GM19023 (cell line): ENCODE results near the gene TMPRSS13.
"Not testable (repeated sequence)": the region's sequence is repeated elsewhere in the genome, so short reads cannot be mapped to it uniquely, and the experiment has no call there.

Experiments used
- ATAC-seq: cut with Tn5 transposase; IDR thresholded peaks from one replicate; pipeline ENCODE4 v1.9.1; 2021; ENCODE audit warnings: mild to moderate bottlenecking, moderate library complexity; ENCODE audit not compliant: unreplicated experiment

TMPRSS13 gene

DNA sequence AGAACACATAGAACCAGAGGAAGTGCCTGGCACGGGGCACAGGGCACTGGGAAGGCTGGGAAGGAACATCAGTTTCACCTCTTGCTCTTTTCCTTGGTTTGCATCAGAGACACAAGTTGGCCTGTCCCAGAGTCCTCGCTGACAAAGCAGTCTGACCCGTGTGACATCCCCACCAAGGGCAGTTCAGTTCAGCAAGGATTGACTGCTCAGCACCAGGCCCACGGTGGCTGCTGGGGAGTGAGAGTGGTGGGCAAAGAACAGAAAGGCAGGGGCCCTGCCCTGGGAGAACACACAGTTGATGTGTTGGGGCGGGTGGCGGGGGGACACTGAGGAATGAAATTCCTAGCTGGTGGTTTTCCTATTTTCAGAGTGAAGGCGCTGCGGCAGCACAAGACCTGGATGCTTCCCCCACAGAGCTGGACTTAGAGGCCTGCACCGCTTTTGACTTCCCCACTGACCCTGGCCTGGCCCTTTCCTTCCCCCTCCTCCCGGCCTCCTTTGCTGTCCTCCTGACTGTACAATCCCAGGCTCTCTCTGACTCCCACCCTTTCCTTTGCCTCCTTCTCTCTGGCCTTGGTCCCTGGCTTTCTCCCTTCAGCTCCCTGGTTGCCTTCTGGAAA lies 2.2 kb upstream of the TMPRSS13 start:
- ATAC-seq, result no peak

DNA sequence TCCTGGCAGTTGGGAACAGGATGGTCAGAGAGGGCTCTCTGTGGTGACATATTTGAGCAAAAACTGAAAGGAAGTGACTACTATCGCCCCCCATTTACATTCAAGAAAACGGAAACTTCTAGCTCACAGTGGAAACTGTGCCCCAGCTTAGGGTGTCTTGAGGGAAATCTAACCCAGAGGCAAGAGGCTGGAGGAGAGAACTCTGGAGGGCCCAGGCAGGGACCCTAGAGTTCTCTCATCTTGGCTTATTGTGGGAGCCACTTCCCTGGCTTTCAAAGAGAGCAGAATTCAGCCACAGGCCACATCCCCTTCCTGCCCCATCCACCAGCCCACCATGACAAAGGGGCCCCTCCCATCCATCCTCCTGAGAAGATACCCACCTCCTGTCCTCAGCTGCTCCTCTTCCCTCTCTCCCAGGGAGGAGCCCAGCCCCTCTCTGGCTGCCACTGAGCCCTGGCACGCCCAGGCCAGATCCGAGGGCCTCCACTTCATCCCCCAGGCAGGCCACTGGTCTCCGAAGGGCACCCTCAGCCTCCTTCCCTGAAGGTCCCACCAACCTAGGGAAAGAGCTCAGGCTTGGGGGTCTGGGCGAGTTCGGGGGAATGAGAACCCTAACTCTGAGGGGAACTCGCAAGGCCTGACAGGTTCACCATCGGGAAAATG lies 1.6 kb upstream of the TMPRSS13 start:
- ATAC-seq, result no peak

DNA sequence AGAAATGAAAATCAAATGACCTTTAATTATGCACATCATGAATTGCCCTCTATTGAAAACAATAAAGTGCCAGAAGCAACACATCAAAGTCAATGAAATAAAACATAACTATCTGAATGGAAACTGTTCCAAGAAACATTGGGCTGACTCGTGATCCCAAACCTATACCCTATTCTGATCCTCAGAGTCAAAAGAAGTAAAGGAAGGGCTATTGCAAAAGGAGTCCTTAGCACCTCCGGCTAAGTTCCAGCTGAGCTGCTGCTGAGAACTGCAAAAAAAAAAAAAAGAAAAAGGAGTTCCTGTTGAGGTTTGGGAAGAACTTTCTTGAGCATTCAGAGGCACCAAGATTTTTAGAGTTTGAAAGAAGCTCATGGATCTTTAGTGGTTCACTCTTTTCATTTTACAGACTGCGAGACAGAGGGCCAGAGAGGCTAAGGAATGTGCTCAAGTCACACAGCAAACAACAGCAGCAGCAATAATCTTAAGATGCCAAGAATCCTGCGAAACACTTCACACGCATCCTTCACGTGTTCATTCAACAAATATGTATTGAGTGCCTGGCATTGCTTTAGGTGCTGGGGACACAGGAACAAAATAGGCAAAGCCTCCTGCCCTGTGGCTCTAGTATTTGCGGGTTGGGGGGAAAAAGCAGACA lies 841 bp upstream of the TMPRSS13 start:
- ATAC-seq, result no peak

DNA sequence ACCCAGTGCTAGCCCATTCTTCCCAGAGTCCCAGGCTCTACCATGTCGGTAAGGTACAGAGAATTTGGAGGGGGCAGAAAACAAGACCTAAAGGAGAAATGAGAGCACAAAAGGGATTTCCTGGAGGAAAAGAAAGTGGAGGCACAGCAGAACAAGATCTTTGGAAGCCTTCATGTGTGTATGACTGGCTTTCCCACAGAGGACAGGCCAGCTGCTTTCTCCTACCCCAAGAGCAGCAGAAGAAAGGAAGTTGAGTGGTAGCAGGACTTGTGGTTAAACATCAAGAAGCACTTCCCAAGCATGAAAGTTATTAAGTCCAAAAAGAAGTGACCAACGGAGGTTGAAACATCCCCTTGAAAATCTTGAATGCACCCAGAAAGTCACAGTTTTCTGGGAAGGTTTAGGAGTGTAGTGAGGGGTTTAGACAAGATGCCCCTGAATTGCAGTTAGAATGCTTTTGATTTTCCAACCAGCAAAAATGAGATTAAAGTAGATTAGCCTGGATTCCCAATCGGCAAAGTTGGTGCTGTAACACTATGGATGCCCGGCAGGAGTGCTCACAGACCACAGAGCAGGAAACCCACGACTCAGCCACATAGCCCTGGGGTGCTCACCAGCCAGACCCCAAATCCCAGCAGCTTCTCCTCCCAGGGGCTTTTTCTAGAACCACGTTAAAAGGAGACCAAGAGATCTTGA lies 608 bp downstream of the TMPRSS13 start:
- no peak for ATAC-seq

DNA sequence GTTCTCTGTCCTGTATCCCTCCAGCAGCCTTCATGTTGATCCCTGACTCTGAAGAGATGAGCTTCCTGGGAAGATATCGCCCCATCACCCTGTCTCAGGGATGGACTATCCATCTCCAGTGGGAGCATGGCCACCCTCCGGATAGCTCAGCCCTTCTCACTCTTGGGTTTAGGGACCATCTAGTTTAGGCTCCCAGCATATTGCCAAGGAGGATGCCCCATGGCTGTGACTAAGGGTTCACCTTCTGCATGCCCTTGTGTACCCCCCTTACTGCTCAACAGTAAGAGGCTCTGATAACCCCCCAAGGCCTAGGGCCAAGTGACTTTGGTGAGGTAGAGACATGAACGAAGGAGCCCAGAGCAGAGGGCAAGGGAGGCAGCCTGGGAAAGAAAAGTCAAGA lies 1.3 kb downstream of the TMPRSS13 start:
- ATAC-seq, result no peak

DNA sequence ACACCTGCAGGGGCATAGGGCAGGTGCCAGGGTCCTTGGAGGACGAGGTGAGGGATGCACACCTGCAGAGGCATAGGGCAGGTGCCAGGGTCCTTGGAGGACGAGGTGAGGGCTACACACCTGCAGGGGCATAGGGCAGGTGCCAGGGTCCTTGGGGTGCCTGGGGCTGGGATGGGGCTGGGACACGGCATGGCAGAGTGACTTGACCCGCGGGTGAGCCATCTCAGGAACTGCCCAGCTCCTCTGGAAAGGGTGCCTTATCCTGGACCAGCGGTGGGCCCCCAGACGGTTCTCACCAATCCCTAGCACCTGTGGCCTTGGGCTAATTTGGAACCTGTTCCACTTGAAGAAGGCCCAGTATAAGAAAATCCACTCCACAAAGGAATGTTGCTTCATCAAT lies 3.0 kb downstream of the TMPRSS13 start:
- ATAC-seq, result not testable (repeated sequence)

DNA sequence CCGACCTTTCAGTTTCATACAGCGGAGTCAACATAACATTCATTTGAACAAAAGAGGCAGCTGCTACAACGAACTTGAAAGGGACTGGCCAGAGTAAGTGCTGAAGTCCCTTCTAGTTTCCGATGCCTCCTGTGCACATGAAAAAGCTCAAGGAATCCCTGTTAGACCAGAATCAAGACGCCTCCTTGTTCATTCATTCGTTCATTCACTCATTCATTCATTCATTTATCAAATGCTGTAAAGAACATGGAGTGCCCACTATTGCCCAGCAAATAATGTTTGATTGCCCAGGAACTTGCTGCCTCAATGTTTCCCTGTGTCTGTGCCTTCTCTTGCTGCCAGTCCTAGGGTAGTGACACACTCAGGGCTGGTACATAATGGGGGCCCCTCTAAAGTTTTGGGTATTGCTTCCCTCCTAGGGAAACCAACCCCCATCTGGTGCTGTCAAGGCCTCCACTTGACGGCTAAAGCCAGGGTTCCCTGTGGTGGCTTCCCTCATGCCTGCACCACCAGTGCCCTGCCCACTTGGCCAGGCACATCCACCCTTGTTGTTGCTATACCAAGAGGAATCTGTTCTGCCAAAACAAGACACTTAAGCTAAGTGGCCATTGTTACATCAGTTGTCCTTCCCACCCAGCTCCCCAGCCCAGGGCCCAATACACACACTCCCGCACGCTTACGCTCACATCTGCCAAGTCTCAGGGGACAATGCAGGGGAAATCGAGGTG lies 3.8 kb downstream of the TMPRSS13 start:
- ATAC-seq, result no peak

DNA sequence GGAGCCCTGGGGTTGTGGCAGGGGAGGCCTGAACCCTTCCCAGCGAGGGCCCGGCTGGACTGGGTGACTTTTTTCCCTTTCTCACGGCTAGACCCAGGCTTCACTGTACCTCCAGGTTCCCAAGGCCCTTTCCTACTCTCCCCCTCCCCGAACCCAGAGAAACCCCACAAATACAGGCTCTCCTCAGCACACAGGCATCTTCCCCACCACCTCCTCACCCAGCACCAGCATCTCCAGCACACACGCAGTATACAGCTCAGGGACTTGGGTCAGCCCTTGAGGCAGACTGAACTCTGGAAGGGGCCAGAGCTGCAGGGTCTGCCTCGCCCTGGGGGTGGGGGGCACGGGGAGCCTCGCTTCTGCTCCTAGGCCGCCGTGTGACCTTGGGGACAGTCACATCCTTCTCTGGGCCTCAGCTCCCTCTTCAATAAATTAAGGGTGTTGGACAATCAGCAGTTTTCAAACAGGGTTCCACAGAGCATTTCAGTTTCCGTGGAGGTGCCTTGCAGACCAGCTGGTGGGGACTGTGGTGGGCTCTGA lies 4.5 kb downstream of the TMPRSS13 start:
- no peak for ATAC-seq

DNA sequence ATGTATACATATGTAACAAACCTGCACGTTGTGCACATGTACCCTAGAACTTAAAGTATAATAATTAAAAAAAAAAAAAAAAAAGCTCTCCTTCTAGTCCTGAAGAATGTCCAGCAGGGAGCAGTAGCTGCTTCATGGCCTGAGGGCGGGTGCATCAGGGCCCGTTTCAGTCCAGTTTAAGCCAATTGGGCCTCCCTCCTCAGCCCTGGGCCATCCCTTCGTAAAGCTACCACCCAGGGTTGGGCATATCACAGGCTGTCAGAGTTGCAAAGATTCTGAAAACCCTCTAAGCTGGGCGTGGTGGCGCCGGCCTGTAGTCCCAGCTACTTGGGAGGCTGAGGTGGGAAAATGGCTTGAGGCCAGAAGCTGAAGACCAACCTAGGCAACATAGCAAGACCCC lies 5.4 kb downstream of the TMPRSS13 start:
- no peak for ATAC-seq

DNA sequence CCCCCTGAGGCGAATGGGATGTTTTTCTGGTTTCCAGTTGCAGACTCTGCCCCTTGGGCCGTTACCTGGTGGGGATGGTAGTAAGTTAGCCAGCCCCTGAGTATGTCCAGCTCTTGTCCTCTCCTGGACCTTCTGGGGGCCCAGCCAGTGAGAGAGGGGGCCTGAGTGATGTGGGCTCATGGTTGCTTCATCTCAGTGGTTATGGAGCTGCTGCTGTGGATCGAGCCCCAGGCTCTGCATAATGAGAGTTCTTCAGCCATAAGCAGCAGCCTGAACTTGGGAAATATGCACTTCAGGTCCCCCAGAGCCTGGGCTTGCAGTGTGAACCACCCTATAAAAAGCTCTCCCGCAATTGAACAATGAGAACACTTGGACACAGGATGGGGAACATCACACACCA lies 5.9 kb downstream of the TMPRSS13 start:
- ATAC-seq, result no peak

DNA sequence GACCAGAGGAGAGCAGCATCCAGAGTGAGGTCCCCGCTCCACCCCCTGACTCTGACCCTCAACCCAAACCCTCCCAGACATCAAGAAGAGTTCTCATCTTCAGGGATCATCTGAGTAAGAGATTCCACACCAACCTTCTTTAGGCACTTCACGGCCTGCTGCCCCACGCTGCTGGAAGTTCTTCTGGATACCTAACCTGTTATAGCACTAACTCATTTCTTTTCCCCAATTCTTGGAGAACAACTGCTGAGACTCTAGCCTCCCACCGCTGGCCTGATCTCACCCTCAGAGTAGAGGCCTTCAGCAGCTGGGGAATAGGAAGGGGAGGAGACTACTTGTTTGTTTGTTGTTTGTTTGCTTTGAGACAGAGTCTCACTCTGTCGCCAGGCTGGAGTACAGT lies 7.3 kb downstream of the TMPRSS13 start:
- ATAC-seq, result no peak

DNA sequence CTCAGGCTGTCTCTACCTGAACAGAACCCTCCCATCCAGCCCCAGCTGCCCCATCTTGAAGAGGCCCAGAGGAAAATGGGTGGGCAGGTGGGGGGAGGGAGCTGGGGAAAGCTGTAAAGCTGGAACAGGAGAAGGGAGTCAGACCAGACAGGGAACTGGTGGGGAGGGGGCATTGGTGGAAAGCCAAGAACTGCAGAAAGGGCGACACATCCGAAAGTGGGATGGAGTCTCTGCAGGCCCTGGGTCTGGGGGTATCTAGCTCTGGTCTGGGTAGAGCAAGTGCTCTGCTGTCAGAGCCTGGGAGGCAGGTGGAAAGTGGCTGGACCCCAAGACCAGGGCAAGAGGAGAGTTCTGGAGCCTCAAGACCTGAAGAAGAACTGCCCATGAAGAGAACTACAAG lies 7.7 kb downstream of the TMPRSS13 start:
- ATAC-seq, result no peak

DNA sequence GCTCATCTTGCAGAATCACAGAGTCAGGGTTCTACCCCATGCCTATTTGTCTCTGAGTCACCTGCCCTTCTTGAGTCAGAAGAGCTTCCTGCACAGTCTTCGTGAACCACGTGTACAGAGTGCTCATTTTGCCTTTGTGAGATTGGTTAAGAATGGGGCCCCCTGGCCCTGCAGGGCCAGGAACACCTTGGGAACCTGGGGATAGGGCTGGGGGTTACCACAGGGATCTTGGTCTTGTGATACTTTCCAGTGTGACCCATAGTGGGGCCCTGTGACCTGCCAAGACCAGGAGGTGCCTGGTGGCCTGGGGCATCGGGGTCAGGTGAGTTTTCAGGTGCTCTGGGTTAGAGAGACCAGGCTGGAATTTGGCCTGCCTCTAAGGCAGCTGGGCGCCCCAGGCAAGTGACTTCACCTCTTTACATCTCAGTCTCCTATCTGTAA lies 9.4 kb downstream of the TMPRSS13 start:
- ATAC-seq, result no peak

DNA sequence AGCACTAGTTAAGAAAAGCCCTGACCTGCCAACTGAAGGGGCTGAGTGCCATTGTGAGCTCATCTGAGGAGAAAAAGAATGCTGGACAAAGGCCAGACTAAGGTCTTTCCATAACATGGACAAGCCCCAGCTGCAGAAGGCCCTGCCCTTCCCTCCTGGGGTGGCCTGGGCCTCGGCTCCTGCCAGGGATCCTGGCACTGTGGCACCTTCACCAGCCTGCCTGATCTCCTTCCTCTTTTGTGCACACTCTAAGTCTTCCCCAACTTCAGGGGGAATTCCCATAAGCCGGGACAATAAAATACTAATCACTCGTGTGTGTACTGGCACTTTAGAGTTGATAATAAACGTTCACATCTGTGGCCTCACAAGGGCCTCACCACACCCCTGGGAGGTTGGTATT lies 9.9 kb downstream of the TMPRSS13 start:
- ATAC-seq, result no peak

DNA sequence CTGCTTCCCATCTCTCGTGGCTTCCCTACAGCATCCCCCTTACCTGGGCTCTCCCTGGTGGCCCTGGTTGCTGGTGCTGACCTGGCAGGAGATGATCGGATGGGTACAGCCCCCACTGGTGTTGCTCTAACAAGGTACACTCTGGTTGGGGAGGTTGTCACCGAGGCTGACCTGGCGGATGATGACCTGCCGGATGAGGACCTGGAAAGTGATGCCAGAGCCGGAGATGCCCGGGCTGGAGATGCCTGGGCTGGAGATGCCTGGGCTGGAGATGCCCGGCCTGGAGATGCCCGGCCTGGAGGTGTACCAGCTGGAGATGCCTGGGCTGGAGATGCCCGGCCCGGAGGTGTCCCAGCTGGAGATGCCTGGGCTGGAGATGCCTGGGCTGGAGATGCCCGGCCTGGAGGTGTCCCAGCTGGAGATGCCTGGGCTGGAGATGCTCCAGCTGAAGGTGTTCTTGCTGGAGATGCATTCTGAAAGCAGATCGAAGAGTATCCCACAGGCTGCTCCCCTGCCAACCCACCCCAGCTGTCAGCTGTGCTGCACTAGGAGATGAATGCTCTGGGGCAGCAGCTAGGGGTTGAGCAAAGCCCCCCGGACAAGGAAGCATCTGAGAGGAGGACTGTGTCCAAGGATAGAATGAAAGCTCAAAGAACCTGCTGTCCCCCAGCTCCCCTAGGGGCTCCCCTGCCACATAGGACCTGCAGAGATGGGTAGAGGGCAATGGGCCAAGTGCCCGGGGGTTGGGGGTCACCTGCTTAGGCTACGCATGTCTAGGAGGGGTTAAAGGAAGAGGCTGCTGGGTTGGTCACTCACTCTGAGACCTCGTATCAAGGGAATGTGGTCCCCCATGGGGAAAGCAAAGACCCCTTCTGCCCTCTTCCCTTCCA lies 10.6 kb downstream of the TMPRSS13 start:
- no peak for ATAC-seq

DNA sequence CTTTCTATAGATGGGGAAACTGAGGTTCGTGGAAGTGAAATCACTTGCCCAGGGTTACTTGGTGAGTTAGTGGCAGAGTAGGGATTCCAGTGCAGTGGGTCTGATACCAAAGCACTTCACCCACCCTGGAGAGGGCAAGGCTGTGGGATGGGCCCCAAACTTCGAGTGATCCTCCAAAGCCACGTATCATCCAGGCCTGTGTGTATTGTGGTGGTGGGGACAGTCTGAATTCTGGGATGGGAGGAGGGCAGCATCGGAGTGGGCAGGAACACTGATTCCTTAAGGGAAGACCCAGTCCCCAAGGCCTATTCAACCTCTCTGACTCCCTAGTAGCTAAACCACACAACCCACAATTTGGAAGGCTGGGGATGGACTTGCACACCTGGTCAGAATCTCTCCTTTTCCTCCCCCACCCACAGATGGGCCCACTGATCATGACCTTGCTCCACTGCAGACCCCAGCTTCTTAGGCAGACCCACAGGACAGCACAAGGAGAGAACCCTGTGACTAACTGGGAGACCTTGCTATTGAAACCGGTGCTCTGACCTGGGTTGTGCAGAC lies 11.5 kb downstream of the TMPRSS13 start:
- ATAC-seq, result no peak

DNA sequence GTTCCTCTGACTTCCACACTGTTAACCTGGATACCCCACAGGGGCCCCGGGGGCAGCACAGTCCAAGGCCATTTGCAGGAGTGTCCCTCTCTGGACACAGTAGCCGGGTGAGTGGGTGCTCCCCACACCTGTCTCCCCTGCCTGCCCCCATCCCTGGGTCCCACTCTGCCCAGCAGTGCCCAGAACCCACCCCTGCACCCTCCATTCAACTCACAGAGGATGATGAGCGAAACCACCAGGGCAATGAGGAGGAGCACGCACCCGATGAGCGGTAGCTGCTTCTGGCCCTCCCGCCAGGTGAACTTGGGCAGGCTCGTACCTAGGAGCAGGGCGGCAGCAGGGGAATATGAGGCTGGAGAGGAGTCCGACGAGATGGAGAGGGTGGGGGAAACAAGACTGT lies 12.2 kb downstream of the TMPRSS13 start:
- no peak for ATAC-seq

DNA sequence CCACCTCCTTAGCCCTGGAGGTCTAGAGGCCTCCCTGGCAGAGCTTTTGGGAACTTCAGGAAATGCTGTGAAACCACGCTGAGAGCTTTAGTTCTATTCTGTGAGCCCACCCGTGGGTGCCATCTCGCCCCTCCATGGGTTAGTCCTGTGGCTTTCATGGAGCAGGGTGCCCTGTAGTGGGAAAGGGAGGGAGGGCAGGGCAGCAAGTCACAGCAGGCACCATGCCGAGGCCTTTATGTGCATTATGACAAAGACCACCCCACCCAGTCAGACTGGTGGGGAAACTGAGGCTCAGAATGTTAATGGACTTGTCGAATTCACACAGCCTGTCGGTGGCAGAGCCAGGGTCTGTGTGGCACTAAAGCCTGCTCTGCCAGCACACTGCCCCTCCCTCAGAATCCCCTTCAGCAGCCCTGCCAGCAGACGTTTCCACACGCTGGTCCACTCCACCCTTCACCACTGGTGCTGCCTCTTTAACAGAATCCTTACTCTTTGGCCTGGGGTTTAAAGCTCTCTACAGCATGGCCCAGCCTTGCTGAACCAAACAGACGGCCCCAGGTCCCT lies 13.4 kb downstream of the TMPRSS13 start:
- ATAC-seq, result no peak

DNA sequence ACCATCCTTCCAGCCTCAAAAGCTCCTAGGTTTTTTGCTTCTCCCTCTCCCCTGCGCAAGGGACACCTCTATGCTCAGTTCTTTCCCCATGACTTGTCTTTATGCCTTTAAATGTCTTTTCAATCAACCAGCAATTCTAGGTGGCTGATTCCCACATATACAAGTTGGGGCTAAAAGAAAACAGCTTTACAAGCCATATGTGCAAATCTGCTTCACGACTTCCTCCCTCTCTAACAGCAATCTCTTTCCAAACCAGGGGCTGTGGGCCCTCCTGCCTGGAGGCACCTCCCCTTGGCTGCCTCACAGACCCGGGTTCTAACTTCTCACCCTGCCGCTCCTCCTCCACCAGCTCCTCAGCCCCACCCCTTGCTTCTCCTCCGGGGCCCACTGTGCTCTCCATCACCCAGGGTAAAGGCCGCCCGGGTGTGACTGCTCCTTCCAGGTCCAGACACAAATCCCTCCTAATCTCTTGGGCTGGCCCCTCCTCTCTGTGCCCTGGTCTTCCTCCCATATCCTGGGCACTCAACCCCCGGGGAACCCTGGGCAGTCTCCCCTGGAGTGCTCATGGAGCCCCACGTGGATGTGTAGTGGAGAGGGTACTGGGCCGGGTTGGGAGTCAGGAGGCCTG lies 14.1 kb downstream of the TMPRSS13 start:
- ATAC-seq, result no peak
